ENCODE results near the gene OR6K6. TPM values are rescaled to one million over a fixed set of nuclear protein-coding genes. Genes with fewer than 3 reads are reported as not detected.

The OR6K6 gene
- polyA plus RNA-seq, 1 of the 3 experiments (the other 2 are of a cell fraction) = not detected

GRCh38 chr1:158720620-158721019 lies 33.9 kb upstream of the OR6K6 start, which contains the start of gene OR6K3:
OR6K3 (minus strand) TSS chr1:158720720; CDS start chr1:158718115, 2,605 bp downstream.
- peaks cover 10% of the 10 kb centered on the region for H3K27me3 ChIP-seq (ENCODE audit: insufficient read depth)
- H3F3A ChIP-seq (replicated peaks; ENCODE audit: insufficient read depth) = no peaks in the 10 kb centered on the region
- no peaks in the 10 kb centered on the region for H4K20me1 ChIP-seq (ENCODE audit: insufficient read depth)
- no peak within 1 kb of the TSS for H3K4me3 ChIP-seq (ENCODE audit: low read depth in 2 of 2, low read length in 1 of 2)
- CTCF ChIA-PET = no interaction called here
- H3K27ac ChIP-seq (ENCODE audit: low read depth in 2 of 2, low read length in 1 of 2) = no peak within 1 kb of the TSS
- WGBS (ENCODE audit: low lambda C conversion rate) = 16% methylated on average over 2 of the region's 2 CpGs
- DNase-seq = no peak
- H2AFZ ChIP-seq (ENCODE audit: low read depth) = no peak within 1 kb of the TSS
- TF ChIP-seq PBX3 (IDR thresholded peaks at IDR 0.05) (no peak), RXRA (IDR thresholded peaks at IDR 0.05; ENCODE audit: borderline replicate concordance, low read depth) (no peak), ELF1 (IDR thresholded peaks at IDR 0.05) (no peak), RFX5 (IDR thresholded peaks at IDR 0.05; ENCODE audit: low read length) (no peak), CTCF (IDR thresholded peaks at IDR 0.05) (no peak), SIN3A (IDR thresholded peaks at IDR 0.05; ENCODE audit: borderline replicate concordance, low read depth, low read length) (no peak), YY1 (IDR thresholded peaks at IDR 0.05; ENCODE audit: low read depth) (no peak), RCOR1 (IDR thresholded peaks at IDR 0.05; ENCODE audit: low read length) (no peak), JUND (IDR thresholded peaks at IDR 0.05) (no peak), REST (IDR thresholded peaks at IDR 0.05; ENCODE audit: low read depth, low read length) (no peak), CHD2 (IDR thresholded peaks at IDR 0.05; ENCODE audit: low read length, partially characterized antibody) (no peak), NRF1 (IDR thresholded peaks at IDR 0.05; ENCODE audit: low read depth, low read length) (no peak), POLR2AphosphoS5 (IDR thresholded peaks at IDR 0.05; ENCODE audit: low read depth, low read length) (no peak), FOSL2 (IDR thresholded peaks at IDR 0.05; ENCODE audit: borderline replicate concordance, low read depth) (no peak), ZBTB33 (IDR thresholded peaks at IDR 0.05; ENCODE audit: borderline replicate concordance, low read depth) (no peak), USF2 (IDR thresholded peaks at IDR 0.05; ENCODE audit: borderline replicate concordance, low read depth, low read length) (no peak), IRF3 (IDR thresholded peaks at IDR 0.05; ENCODE audit: low read depth, low read length) (no peak), RAD21 (IDR thresholded peaks at IDR 0.05; ENCODE audit: low read length) (no peak), MEF2A (IDR thresholded peaks at IDR 0.05; ENCODE audit: borderline replicate concordance, low read depth) (no peak)
- H3K9me3 ChIP-seq = no peaks in the 10 kb centered on the region
- H3K9me2 ChIP-seq = no peaks in the 10 kb centered on the region
- POLR2A ChIA-PET = no interaction called here
- no peaks in the 10 kb centered on the region for H3K4me1 ChIP-seq (ENCODE audit: control insufficient read depth in 1 of 2, insufficient read depth in 2 of 2, low read depth in 1 of 2, low read length in 1 of 2)
- H3K79me2 ChIP-seq (ENCODE audit: insufficient read depth) = no peaks in the 10 kb centered on the region
- H3K9ac ChIP-seq = no peak within 1 kb of the TSS
- H3K36me3 ChIP-seq (replicated peaks in 1 of 2; ENCODE audit: control insufficient read depth in 1 of 2, insufficient read depth in 2 of 2, low read length in 1 of 2) = no peaks in the 10 kb centered on the region
- no peak within 1 kb of the TSS for H3K4me2 ChIP-seq

Data from SK-N-SH (cell line).